ENCODE data around the gene CSRP3.
A peak's percentile ranks its signal among the peaks of the same experiment; 100 is the strongest.

Gene CSRP3

DNA sequence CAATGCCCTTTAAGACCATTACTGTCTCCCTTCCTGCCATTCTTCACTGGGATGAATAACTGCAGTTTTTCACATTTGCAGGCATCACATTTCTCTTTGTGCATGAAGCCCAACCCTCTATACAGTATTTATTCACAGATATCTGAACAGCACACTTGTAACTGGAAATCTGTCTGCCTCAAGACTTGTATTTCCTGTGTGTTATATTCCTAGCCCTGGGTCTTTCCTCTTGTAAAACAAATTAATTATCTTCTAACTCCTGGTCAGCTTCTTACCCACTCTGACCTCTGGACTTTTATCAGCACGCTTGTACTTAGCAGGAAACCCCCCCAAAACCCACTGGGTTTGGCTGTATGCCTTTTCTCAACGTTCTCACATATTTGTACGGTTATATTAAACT, 2.0 kb downstream of the CSRP3 start (continued):
- TF ChIP-seq ZNF549 (tag by site-specific recombination; IDR thresholded peaks at IDR 0.05) (no peak), SCRT2 (tag by site-specific recombination; IDR thresholded peaks at IDR 0.05) (no peak), ZNF768 (tag by site-specific recombination; IDR thresholded peaks at IDR 0.05) (no peak), ZNF311 (tag by site-specific recombination; IDR thresholded peaks at IDR 0.05; ENCODE audit: borderline replicate concordance) (no peak), ZNF426 (tag by site-specific recombination; IDR thresholded peaks at IDR 0.05) (no peak), ZNF37A (tag by site-specific recombination; IDR thresholded peaks at IDR 0.05) (no peak)
- TF ChIP-seq, protein P1, sequence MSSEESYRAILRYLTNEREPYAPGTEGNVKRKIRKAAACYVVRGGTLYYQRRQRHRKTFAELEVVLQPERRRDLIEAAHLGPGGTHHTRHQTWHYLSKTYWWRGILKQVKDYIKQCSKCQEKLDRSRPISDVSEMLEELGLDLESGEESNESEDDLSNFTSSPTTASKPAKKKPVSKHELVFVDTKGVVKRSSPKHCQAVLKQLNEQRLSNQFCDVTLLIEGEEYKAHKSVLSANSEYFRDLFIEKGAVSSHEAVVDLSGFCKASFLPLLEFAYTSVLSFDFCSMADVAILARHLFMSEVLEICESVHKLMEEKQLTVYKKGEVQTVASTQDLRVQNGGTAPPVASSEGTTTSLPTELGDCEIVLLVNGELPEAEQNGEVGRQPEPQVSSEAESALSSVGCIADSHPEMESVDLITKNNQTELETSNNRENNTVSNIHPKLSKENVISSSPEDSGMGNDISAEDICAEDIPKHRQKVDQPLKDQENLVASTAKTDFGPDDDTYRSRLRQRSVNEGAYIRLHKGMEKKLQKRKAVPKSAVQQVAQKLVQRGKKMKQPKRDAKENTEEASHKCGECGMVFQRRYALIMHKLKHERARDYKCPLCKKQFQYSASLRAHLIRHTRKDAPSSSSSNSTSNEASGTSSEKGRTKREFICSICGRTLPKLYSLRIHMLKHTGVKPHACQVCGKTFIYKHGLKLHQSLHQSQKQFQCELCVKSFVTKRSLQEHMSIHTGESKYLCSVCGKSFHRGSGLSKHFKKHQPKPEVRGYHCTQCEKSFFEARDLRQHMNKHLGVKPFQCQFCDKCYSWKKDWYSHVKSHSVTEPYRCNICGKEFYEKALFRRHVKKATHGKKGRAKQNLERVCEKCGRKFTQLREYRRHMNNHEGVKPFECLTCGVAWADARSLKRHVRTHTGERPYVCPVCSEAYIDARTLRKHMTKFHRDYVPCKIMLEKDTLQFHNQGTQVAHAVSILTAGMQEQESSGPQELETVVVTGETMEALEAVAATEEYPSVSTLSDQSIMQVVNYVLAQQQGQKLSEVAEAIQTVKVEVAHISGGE (tag by site-specific recombination; conservative IDR thresholded peaks at IDR 0.05; ENCODE audit: low read depth) = no peak

DNA sequence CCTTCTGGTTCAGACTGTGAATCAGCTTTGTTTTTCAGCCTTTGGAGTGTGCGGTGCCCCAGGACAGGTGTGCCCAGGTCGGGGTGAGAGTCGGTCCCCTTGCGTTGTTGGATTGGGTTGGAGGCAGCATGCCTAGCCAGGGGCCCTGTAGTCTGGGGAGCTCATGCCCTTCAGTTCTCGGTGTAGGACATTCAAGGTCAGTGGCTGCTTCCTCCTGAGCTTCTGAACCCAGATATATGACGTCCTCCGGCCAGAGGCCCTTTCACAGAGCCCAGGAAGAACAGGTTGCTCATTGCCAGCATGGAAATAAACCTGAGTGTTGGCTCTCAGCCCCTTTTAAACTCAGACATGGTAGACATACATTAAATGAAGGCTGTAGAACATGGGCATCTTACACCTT, 2.7 kb downstream of the CSRP3 start:
- H3K4me1 ChIP-seq (ENCODE audit: control insufficient read depth, insufficient read depth, low read length) = no peaks in the 10 kb centered on the region
- ChIA-PET POLR2A (interaction anchor here (1.3 kb wide), 1 partner anchor 12 kb away, joined by 3 read pairs; no protein-coding TSS in a partner anchor), CTCF (no interaction called here)
- no peak for TF ChIP-seq ZNF423 (tag by site-specific recombination; IDR thresholded peaks at IDR 0.05)
- TF ChIP-seq, protein P2, sequence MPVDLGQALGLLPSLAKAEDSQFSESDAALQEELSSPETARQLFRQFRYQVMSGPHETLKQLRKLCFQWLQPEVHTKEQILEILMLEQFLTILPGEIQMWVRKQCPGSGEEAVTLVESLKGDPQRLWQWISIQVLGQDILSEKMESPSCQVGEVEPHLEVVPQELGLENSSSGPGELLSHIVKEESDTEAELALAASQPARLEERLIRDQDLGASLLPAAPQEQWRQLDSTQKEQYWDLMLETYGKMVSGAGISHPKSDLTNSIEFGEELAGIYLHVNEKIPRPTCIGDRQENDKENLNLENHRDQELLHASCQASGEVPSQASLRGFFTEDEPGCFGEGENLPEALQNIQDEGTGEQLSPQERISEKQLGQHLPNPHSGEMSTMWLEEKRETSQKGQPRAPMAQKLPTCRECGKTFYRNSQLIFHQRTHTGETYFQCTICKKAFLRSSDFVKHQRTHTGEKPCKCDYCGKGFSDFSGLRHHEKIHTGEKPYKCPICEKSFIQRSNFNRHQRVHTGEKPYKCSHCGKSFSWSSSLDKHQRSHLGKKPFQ (tag by site-specific recombination; IDR thresholded peaks at IDR 0.05) = no peak
- no peak for TF ChIP-seq KLF10 (tag by site-specific recombination; IDR thresholded peaks at IDR 0.05)
- TF ChIP-seq, protein P3, sequence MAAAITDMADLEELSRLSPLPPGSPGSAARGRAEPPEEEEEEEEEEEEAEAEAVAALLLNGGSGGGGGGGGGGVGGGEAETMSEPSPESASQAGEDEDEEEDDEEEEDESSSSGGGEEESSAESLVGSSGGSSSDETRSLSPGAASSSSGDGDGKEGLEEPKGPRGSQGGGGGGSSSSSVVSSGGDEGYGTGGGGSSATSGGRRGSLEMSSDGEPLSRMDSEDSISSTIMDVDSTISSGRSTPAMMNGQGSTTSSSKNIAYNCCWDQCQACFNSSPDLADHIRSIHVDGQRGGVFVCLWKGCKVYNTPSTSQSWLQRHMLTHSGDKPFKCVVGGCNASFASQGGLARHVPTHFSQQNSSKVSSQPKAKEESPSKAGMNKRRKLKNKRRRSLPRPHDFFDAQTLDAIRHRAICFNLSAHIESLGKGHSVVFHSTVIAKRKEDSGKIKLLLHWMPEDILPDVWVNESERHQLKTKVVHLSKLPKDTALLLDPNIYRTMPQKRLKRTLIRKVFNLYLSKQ (tag by site-specific recombination; IDR thresholded peaks at IDR 0.05; ENCODE audit: borderline replicate concordance) = no peak
- no peak for TF ChIP-seq ZNF707 (tag by site-specific recombination; IDR thresholded peaks at IDR 0.05)
- TF ChIP-seq ZSCAN16 (tag by site-specific recombination; IDR thresholded peaks at IDR 0.05) = no peak
- no peak for TF ChIP-seq ZNF768 (tag by site-specific recombination; IDR thresholded peaks at IDR 0.05)
- TF ChIP-seq ZNF404 (tag by site-specific recombination; IDR thresholded peaks at IDR 0.05) = no peak
- TF ChIP-seq GLIS2 (tag by site-specific recombination; IDR thresholded peaks at IDR 0.05) = no peak
- TF ChIP-seq ZBTB48 (tag by site-specific recombination; IDR thresholded peaks at IDR 0.05) = no peak
- TF ChIP-seq MYNN (tag by site-specific recombination; IDR thresholded peaks at IDR 0.05; ENCODE audit: borderline replicate concordance) = no peak
- TF ChIP-seq ZFP41 (tag by site-specific recombination; IDR thresholded peaks at IDR 0.05; ENCODE audit: borderline replicate concordance) = no peak
- no peak overlapping the region for H3K4me3 ChIP-seq (ENCODE audit: low read depth, low read length)
- no peaks in the 10 kb centered on the region for H3K36me3 ChIP-seq (ENCODE audit: control insufficient read depth in 2 of 2, insufficient read depth in 1 of 2, low read length in 2 of 2)
- no peaks in the 10 kb centered on the region for H3K9me3 ChIP-seq (ENCODE audit: control insufficient read depth, insufficient read depth, low read depth, low read length)
- H3K27ac ChIP-seq (ENCODE audit: extremely low read depth, low read depth, low read length) = no peak overlapping the region

DNA sequence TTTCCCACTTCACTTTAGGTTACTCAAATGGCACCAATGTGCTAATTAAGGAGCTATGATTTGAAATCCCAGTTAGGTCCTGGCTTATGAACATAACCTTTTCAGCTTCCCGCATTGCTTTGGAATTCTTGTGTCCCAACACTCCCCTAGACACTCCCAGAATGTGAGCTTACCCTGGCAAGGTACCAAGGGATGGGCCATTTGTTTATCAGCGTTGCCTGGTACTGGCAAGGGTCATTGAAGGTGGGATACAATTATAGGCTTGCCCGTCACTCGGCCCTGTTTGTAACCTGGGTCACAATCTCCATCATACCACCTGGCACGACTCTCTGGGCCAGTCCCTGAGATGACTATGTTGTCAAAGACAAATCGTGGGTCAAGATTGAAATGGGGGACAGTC, 5.4 kb downstream of the CSRP3 start:
- TF ChIP-seq, protein P4, sequence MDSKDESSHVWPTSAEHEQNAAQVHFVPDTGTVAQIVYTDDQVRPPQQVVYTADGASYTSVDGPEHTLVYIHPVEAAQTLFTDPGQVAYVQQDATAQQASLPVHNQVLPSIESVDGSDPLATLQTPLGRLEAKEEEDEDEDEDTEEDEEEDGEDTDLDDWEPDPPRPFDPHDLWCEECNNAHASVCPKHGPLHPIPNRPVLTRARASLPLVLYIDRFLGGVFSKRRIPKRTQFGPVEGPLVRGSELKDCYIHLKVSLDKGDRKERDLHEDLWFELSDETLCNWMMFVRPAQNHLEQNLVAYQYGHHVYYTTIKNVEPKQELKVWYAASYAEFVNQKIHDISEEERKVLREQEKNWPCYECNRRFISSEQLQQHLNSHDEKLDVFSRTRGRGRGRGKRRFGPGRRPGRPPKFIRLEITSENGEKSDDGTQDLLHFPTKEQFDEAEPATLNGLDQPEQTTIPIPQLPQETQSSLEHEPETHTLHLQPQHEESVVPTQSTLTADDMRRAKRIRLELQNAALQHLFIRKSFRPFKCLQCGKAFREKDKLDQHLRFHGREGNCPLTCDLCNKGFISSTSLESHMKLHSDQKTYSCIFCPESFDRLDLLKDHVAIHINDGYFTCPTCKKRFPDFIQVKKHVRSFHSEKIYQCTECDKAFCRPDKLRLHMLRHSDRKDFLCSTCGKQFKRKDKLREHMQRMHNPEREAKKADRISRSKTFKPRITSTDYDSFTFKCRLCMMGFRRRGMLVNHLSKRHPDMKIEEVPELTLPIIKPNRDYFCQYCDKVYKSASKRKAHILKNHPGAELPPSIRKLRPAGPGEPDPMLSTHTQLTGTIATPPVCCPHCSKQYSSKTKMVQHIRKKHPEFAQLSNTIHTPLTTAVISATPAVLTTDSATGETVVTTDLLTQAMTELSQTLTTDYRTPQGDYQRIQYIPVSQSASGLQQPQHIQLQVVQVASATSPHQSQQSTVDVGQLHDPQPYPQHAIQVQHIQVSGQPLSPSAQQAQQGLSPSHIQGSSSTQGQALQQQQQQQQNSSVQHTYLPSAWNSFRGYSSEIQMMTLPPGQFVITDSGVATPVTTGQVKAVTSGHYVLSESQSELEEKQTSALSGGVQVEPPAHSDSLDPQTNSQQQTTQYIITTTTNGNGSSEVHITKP (tag by site-specific recombination; IDR thresholded peaks at IDR 0.05) = peak; percentile 30; the same call in 1 of the 2 replicates
- TF ChIP-seq, protein P5, sequence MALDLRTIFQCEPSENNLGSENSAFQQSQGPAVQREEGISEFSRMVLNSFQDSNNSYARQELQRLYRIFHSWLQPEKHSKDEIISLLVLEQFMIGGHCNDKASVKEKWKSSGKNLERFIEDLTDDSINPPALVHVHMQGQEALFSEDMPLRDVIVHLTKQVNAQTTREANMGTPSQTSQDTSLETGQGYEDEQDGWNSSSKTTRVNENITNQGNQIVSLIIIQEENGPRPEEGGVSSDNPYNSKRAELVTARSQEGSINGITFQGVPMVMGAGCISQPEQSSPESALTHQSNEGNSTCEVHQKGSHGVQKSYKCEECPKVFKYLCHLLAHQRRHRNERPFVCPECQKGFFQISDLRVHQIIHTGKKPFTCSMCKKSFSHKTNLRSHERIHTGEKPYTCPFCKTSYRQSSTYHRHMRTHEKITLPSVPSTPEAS (tag by site-specific recombination; IDR thresholded peaks at IDR 0.05) = no peak
- Histone ChIP-seq H3K9me3 (ENCODE audit: control insufficient read depth, insufficient read depth, low read depth, low read length) (no peaks in the 10 kb centered on the region), H3K27ac (ENCODE audit: extremely low read depth, low read depth, low read length) (no peak overlapping the region), H3K4me3 (ENCODE audit: low read depth, low read length) (no peak overlapping the region), H3K36me3 (ENCODE audit: control insufficient read depth in 2 of 2, insufficient read depth in 1 of 2, low read length in 2 of 2) (no peaks in the 10 kb centered on the region), H3K4me1 (ENCODE audit: control insufficient read depth, insufficient read depth, low read length) (no peaks in the 10 kb centered on the region)
- ChIA-PET POLR2A (no interaction called here), CTCF (interaction anchor here (0.9 kb wide), 2 partner anchors 64 to 184 kb away, joined by 3 read pairs; no protein-coding TSS in a partner anchor)

Data from HEK293 (cell line).